GM19239 (cell line): ENCODE measurements around the gene CHRNA5.

Source experiments
- DNase-seq: peaks from one replicate; pipeline ENCODE4 v3.0.0; 2011; ENCODE audit warnings: low spot score; ENCODE audit not compliant: insufficient read length
- FAIRE-seq: peaks from 2 replicates; lab custom pipeline; 2011; peaks lifted over from hg19 to GRCh38; lab: Jason Lieb, UNC

Gene CHRNA5

GRCh38 chr15:78619022-78619950 lies 54.0 kb downstream of the CHRNA5 start:
- FAIRE-seq (no peak), DNase-seq (no peak)

- FAIRE-seq (no peak), DNase-seq (no peak)
These were observed 54.8 kb downstream of the CHRNA5 start for GRCh38 chr15:78620021-78620526.

GRCh38 chr15:78620527-78621421 lies 55.5 kb downstream of the CHRNA5 start, which contains the start of gene CHRNA3:
TSS of gene CHRNA3 (minus strand) at chr15:78620996. CDS start at chr15:78620794, 202 bp downstream.
- DNase-seq (no peak), FAIRE-seq (no peak)

DNA sequence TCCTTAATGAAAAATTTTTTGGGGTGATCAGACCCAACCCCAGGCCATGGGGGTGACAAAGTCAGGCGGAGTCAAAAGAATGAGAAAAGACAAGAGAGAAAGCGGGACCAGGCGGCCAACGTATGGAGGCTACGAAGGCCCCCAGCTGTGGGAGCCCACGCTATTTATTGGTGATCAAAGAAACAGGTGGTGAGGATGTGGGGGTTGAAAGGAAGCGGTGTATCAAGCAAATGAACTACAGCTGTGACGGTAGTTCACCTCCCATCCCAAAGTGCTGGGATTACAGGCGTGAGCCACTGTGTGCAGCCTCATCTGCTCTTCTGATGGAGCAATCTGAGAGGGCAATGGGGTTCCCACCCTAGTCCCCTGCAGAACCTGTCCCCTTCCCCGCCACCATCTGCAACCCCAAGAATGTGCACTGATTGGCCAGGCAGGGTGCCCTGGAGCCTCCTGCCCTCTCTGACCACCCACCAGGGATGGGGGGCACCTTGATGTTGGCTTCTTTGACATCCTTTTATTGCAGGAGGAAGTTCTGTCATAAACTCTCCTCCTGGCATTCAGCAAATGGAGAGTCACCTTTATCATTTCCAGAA lies 56.6 kb downstream of the CHRNA5 start:
- no peak for FAIRE-seq
- no peak for DNase-seq

GRCh38 chr15:78623786-78624497 lies 58.6 kb downstream of the CHRNA5 start:
- FAIRE-seq (no peak), DNase-seq (no peak)

- FAIRE-seq (no peak), DNase-seq (no peak)
These were observed 59.6 kb downstream of the CHRNA5 start for GRCh38 chr15:78624651-78625590.

DNA sequence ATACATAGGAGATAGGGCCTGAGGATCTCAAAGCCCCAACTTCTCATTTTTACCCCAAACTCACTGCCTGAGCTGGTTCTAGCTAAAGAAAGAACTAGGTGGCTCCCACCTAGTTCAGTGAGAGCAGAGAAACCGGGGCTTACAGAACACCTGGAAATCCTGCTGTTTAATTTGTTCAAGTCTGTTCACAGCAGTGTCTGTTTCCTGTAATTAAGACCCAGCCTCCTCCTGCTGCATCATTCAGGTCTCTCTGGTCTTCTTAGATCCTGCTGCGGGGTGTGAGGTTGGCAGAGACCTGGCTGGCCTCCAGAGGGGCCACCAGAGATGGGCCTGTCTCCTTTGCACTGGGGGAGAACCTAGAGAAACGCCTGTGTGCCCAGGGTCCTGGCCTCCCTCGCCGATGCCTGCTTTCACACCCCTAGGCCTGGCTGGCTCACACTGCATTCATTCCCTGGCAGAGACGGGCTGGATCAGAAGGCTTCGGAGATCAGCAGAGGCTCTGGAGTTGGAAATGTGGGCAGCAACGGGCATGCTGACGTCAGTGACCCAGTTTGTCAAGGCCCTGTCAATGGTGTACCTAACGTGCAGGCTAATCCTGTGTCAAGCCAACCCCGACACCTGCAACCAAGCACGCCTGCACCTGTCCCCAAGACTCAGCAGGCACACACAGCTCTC lies 60.4 kb downstream of the CHRNA5 start:
- DNase-seq (no peak), FAIRE-seq (no peak)

- no peak for FAIRE-seq
- no peak for DNase-seq
These were observed 61.2 kb downstream of the CHRNA5 start for GRCh38 chr15:78626381-78626995.

DNA sequence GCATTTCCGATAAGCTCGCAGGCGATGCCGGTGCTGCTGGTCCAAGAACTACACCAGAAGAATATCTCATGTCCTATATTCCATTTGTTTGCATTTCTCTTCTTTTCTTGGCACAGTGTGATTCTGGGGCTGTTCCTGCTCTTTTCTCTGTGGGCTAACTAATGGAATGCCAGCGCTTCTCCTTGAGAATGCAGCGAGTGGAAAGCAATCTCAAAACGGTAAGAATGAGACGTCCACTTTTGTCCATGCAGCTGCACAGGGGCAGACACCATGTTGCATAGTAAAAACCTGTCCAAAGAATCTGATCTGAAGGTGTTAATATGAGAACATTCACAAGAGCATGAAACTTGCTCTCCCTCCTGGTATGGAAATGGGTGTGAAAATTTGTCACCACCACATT lies 62.0 kb downstream of the CHRNA5 start:
- DNase-seq (no peak), FAIRE-seq (no peak)

- DNase-seq (no peak), FAIRE-seq (no peak)
These were observed 62.9 kb downstream of the CHRNA5 start for GRCh38 chr15:78628227-78628626.

GRCh38 chr15:78629031-78629715 lies 63.9 kb downstream of the CHRNA5 start:
- FAIRE-seq (no peak), DNase-seq (no peak)

DNA sequence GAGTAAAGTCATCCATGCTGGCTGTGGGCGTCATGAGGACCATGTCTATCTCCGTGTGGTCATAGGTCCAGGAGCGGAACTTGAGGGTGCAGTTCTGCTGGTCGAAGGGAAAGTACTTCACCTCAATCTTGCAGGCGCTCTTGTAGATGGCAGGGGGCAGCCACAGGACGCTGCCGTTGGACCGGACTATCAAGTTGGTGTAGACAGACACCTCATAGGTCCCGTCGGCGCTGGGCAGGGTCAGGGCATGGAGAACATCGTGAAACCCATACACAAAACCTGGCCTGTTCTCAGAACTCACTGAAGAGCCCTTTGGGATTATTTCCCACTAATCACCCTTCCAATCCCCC lies 64.4 kb downstream of the CHRNA5 start:
- FAIRE-seq (no peak), DNase-seq (no peak)

GRCh38 chr15:78630886-78631633 lies 65.7 kb downstream of the CHRNA5 start:
- FAIRE-seq = no peak
- no peak for DNase-seq

- DNase-seq (no peak), FAIRE-seq (no peak)
These were observed 68.0 kb downstream of the CHRNA5 start for GRCh38 chr15:78633348-78633747.

DNA sequence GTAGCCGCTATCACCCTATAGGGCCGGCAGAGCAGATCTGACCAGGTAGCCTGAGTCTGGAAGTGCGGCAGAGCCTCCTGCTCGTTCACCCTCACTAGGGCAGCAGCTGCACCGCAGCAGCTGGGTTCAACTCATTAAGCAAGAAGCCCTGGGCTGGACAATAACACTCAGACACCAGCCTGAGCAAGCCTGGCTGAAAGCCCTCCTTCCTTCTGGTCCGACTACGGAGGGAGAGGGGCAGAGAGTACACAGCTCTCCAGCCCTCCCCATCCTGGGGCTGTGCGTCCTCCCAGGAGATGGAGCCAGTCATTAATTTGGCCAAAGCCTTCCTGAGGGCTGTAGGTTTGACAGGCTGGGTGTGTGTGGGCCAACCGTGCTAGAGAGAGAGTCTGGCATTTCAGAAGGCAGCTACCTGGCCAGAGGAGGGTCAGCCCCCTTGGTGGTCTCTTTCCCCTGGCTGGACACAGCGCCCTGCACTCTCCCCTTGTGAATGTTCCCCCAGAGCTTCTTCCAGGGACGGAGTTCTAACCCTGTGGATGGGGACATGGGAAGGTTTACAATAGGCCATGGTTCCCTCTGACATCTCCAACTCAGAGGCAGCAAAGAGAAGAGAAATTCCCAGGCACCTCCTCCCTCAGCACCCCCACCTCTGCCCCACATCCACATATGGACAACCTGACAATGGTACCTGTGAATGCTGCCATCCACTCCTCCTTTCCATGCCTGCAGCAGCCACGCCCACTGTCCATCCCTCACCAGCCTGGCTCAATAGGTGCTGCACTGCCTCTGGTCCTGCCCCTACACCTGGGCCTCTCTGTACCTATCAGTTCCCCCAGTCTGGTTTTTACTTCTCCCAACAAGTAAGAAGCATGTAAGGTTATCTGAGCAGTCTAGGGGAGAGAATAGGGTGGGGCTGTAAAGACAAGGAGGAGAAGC lies 69.2 kb downstream of the CHRNA5 start:
- FAIRE-seq (no peak), DNase-seq (no peak)

DNA sequence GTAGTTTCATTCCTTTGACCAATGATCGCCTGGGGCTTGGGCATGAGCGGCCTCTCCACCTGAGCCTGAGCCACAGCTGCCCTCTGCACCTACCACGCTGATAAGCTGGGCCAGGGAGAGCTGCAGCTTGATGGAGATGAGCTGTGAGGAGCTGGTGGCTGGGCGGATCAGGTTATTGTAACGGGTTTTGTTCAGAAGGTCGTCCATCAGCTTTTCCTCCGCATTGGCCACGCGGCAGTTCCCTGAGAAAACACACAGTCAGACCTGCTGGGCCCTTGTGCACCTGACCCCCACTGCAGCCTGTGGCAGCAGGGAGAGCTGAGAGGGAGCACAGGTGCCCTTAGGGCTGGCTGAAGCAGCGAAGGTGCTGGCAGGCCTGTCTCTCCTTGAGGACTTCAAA lies 70.0 kb downstream of the CHRNA5 start:
- no peak for DNase-seq
- no peak for FAIRE-seq
